ENCODE data around the gene RNF208. TPM values are rescaled to one million over a fixed set of nuclear protein-coding genes. Genes with fewer than 3 reads are reported as not detected.
A peak's percentile ranks its signal among the peaks of the same experiment; 100 is the strongest.

Gene RNF208
- polyA plus RNA-seq, 1 of the 3 experiments (the other 2 are of a cell fraction), result 2.7 TPM

DNA sequence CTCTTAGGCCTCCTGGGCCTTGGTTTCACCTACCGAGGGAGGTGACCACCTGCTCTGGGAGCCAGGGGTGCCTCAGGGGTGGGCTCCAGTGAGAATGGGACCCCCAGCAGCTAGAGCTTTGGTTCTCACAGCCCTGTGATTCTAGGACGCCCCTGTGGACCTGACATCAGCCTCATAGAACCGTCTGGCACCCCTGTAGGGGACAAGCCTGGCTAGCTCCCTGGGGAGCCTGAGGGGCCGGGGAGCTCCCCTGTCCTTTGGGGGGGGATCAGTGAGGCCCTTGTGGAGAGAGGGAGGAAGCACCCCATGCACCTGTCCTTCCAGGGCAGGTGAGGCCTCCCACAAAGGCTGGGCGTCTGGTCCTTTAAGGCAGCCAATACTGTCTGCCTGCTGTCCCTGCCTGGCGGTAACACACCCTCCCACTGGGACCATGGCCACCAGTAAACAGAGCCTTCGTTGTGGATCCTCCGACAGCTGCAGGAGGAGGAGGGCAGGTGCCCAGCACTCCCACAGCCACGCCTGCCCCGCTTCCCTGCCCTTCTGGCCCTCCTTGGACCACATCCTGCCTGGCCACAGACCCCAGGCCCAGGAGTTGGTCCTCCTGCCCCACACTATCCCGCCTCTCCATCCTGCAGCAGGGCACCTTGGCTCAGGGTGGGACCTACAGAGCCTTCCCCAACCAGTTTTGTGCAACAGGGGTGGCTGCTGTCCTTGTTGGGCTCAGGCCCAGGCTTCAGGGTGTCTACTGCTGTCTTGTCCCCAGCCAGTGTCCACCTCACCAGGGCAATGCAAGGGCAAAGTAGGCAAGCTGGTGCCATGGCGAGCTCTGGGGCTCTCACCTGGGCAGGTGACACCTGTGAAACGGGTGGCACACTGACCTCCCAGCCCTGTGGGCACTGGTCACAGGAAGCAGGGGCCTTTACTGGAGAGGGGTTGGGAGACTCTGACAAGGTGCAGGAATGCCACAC, 16.0 kb upstream of the RNF208 start:
- TF ChIP-seq RFX5 (IDR thresholded peaks at IDR 0.05; ENCODE audit: low read length), result no peak
- TF ChIP-seq, protein P1, sequence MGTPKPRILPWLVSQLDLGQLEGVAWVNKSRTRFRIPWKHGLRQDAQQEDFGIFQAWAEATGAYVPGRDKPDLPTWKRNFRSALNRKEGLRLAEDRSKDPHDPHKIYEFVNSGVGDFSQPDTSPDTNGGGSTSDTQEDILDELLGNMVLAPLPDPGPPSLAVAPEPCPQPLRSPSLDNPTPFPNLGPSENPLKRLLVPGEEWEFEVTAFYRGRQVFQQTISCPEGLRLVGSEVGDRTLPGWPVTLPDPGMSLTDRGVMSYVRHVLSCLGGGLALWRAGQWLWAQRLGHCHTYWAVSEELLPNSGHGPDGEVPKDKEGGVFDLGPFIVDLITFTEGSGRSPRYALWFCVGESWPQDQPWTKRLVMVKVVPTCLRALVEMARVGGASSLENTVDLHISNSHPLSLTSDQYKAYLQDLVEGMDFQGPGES (IDR thresholded peaks at IDR 0.05; ENCODE audit: low read depth, low read length), result no peak
- no peak for TF ChIP-seq NFIC (IDR thresholded peaks at IDR 0.05; ENCODE audit: borderline replicate concordance)
- no peak for TF ChIP-seq RXRA (IDR thresholded peaks at IDR 0.05; ENCODE audit: borderline replicate concordance, low read depth)
- no peak for TF ChIP-seq ELF1 (IDR thresholded peaks at IDR 0.05)
- Histone ChIP-seq H3K27ac (ENCODE audit: low read depth in 2 of 2, low read length in 1 of 2) (no peak overlapping the region), H3K4me3 (ENCODE audit: low read depth in 2 of 2, low read length in 1 of 2) (no peak overlapping the region), H3K9me2 (no peaks in the 10 kb centered on the region), H3K4me2 (peak overlapping the region; percentile 97), H4K20me1 (ENCODE audit: insufficient read depth) (peaks cover 15% of the 10 kb centered on the region), H3K27me3 (ENCODE audit: insufficient read depth) (no peaks in the 10 kb centered on the region), H3K4me1 (ENCODE audit: control insufficient read depth in 1 of 2, insufficient read depth in 2 of 2, low read depth in 1 of 2, low read length in 1 of 2) (peaks cover 15 to 33% of the 10 kb centered on the region in 2 experiments; a peak in 2 of 4 replicates), H3K79me2 (ENCODE audit: insufficient read depth) (peaks cover 43% of the 10 kb centered on the region), H3K9ac (no peak overlapping the region), H3K36me3 (replicated peaks in 1 of 2; ENCODE audit: control insufficient read depth in 1 of 2, insufficient read depth in 2 of 2, low read length in 1 of 2) (peaks cover 9 to 13% of the 10 kb centered on the region in 2 experiments), H3K9me3 (no peaks in the 10 kb centered on the region), H2AFZ (ENCODE audit: low read depth) (no peak overlapping the region), H3F3A (replicated peaks; ENCODE audit: insufficient read depth) (peaks cover 14% of the 10 kb centered on the region)
- DNase-seq, result no peak
- ChIA-PET POLR2A (interaction anchor here (6.4 kb wide), 1 partner anchor 18 kb away, joined by 83 read pairs; the partner anchor contains the start of gene NELFB), CTCF (interaction anchor here (0.7 to 4.5 kb wide), 14 partner anchors 10 to 189 kb away, joined by 3 to 95 read pairs (median 10); partner anchors contain the start of genes ANAPC2, CYSRT1, DPP7 and LRRC26)
- 86% methylated on average over 6 of the region's 13 CpGs for WGBS (ENCODE audit: low lambda C conversion rate)

DNA sequence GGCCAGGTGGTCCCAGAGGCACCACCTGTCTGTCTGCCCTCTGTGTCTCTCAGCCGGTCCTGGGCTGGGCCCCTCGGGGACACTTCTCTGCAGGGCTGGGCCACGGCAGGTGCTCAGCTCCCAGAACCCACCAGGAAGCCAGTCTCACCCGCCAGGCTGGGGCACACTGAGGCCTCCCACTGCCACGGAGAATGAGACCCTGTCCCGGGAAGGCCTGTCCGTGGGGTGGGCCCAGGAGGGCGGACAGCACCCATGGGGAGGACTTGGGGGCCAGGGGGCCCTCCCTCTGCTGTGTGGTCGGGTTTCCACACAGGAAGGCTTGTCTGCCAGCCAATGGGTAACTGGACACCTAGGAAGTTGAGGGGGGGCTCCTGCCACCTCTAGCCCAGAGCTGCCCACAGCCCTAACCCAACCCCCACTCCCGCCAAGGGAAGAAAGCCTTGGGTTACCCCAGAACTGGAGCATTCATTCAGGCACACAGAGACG, 14.9 kb upstream of the RNF208 start:
- Histone ChIP-seq H3K4me2 (no peak overlapping the region), H3K27me3 (ENCODE audit: insufficient read depth) (no peaks in the 10 kb centered on the region), H4K20me1 (ENCODE audit: insufficient read depth) (peaks cover 5% of the 10 kb centered on the region), H3K9me2 (no peaks in the 10 kb centered on the region), H3F3A (replicated peaks; ENCODE audit: insufficient read depth) (peaks cover 9% of the 10 kb centered on the region), H3K9ac (no peak overlapping the region), H3K4me1 (ENCODE audit: control insufficient read depth in 1 of 2, insufficient read depth in 2 of 2, low read depth in 1 of 2, low read length in 1 of 2) (peaks cover 9 to 23% of the 10 kb centered on the region in 2 experiments; a peak in 2 of 4 replicates), H3K27ac (ENCODE audit: low read depth in 2 of 2, low read length in 1 of 2) (no peak overlapping the region; a peak in 1 of 4 replicates), H3K79me2 (ENCODE audit: insufficient read depth) (peaks cover 32% of the 10 kb centered on the region), H3K9me3 (no peaks in the 10 kb centered on the region), H3K36me3 (replicated peaks in 1 of 2; ENCODE audit: control insufficient read depth in 1 of 2, insufficient read depth in 2 of 2, low read length in 1 of 2) (peaks cover 0 to 4% of the 10 kb centered on the region in 2 experiments), H2AFZ (ENCODE audit: low read depth) (no peak overlapping the region), H3K4me3 (ENCODE audit: low read depth in 2 of 2, low read length in 1 of 2) (no peak overlapping the region)
- ChIA-PET POLR2A (interaction anchor here (0.7 to 1.3 kb wide), 7 partner anchors 17 to 186 kb away, joined by 3 to 4 read pairs (median 3); partner anchors contain the start of genes EXD3, NDOR1, NOXA1 and TMEM203), CTCF (interaction anchor here (0.6 to 4.5 kb wide), 61 partner anchors 11 to 427 kb away, joined by 3 to 95 read pairs (median 4); partner anchors contain the start of genes ANAPC2, CYSRT1, DPP7 and GRIN1)
- no peak for DNase-seq
- 68% methylated on average over 5 of the region's 11 CpGs for WGBS (ENCODE audit: low lambda C conversion rate)
- TF ChIP-seq RCOR1 (IDR thresholded peaks at IDR 0.05; ENCODE audit: low read length) (no peak), RFX5 (IDR thresholded peaks at IDR 0.05; ENCODE audit: low read length) (no peak), EP300 (IDR thresholded peaks at IDR 0.05; ENCODE audit: borderline replicate concordance in 1 of 2, low read depth in 1 of 2, low read length in 1 of 2) (no peak), TEAD4 (IDR thresholded peaks at IDR 0.05; ENCODE audit: borderline replicate concordance, insufficient read depth) (no peak), FOXM1 (IDR thresholded peaks at IDR 0.05; ENCODE audit: low read depth) (no peak), FOSL2 (IDR thresholded peaks at IDR 0.05; ENCODE audit: borderline replicate concordance, low read depth) (no peak), ELF1 (IDR thresholded peaks at IDR 0.05) (no peak), EZH2phosphoT487 (IDR thresholded peaks at IDR 0.05; ENCODE audit: borderline replicate concordance, low read depth) (no peak), SMC3 (IDR thresholded peaks at IDR 0.05; ENCODE audit: low read depth, low read length) (no peak), TCF12 (IDR thresholded peaks at IDR 0.05) (no peak), GABPA (IDR thresholded peaks at IDR 0.05; ENCODE audit: low read depth) (no peak), YY1 (IDR thresholded peaks at IDR 0.05; ENCODE audit: low read depth) (no peak)
- TF ChIP-seq, protein P2, sequence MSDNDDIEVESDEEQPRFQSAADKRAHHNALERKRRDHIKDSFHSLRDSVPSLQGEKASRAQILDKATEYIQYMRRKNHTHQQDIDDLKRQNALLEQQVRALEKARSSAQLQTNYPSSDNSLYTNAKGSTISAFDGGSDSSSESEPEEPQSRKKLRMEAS (IDR thresholded peaks at IDR 0.05; ENCODE audit: low read depth), result no peak
- TF ChIP-seq, protein P3, sequence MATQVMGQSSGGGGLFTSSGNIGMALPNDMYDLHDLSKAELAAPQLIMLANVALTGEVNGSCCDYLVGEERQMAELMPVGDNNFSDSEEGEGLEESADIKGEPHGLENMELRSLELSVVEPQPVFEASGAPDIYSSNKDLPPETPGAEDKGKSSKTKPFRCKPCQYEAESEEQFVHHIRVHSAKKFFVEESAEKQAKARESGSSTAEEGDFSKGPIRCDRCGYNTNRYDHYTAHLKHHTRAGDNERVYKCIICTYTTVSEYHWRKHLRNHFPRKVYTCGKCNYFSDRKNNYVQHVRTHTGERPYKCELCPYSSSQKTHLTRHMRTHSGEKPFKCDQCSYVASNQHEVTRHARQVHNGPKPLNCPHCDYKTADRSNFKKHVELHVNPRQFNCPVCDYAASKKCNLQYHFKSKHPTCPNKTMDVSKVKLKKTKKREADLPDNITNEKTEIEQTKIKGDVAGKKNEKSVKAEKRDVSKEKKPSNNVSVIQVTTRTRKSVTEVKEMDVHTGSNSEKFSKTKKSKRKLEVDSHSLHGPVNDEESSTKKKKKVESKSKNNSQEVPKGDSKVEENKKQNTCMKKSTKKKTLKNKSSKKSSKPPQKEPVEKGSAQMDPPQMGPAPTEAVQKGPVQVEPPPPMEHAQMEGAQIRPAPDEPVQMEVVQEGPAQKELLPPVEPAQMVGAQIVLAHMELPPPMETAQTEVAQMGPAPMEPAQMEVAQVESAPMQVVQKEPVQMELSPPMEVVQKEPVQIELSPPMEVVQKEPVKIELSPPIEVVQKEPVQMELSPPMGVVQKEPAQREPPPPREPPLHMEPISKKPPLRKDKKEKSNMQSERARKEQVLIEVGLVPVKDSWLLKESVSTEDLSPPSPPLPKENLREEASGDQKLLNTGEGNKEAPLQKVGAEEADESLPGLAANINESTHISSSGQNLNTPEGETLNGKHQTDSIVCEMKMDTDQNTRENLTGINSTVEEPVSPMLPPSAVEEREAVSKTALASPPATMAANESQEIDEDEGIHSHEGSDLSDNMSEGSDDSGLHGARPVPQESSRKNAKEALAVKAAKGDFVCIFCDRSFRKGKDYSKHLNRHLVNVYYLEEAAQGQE (IDR thresholded peaks at IDR 0.05; ENCODE audit: low read depth, low read length), result no peak
- TF ChIP-seq, protein P4, sequence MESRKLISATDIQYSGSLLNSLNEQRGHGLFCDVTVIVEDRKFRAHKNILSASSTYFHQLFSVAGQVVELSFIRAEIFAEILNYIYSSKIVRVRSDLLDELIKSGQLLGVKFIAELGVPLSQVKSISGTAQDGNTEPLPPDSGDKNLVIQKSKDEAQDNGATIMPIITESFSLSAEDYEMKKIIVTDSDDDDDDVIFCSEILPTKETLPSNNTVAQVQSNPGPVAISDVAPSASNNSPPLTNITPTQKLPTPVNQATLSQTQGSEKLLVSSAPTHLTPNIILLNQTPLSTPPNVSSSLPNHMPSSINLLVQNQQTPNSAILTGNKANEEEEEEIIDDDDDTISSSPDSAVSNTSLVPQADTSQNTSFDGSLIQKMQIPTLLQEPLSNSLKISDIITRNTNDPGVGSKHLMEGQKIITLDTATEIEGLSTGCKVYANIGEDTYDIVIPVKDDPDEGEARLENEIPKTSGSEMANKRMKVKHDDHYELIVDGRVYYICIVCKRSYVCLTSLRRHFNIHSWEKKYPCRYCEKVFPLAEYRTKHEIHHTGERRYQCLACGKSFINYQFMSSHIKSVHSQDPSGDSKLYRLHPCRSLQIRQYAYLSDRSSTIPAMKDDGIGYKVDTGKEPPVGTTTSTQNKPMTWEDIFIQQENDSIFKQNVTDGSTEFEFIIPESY (IDR thresholded peaks at IDR 0.05; ENCODE audit: borderline replicate concordance, low read depth), result no peak

Data from SK-N-SH (cell line).